DOHH2 (cell line): ENCODE data around the gene BSN.

ENCODE experiments used
- CTCF ChIP-seq: fragments of 200-600 bp; sonication (generic); IDR thresholded peaks from one replicate; pipeline ENCODE4 v1.5.1; 2014; ENCODE audit warnings: antibody characterized with exemption, mild to moderate bottlenecking, low read depth, low read length; ENCODE audit not compliant: poor library complexity, severe bottlenecking
- EZH2phosphoT487 ChIP-seq: fragments of 200-600 bp; sonication (generic); IDR thresholded peaks from 2 replicates; pipeline ENCODE4 v1.6.1; 2017; ENCODE audit warnings: borderline replicate concordance, mild to moderate bottlenecking, antibody characterized with exemption, low read length, moderate library complexity, mixed read lengths

DNA sequence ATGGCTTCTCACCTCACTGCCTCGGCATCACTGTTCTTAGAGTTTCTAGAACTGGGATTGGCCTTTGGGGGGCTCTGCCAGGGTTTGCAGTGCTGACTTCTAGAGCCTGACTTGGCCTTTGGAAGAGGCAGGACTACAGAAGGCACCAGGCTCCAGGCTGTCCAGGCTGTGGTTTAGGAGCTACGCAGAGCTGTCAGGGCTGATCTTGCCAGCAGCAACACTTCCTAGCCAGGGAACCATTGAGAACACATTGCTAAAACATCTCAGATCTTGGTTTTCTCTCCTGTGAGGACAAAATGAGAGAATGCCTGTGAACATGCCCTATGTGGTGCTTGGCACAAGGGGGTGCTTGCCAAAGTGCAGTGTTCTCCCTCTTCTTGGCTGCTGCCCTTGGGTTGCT lies 85.3 kb downstream of the BSN start:
- TF ChIP-seq CTCF (no peak), EZH2phosphoT487 (no peak)
